Panc1 (cell line): ENCODE measurements around the gene HSPA12A. TPM values are rescaled to one million over a fixed set of nuclear protein-coding genes. Genes with fewer than 3 reads are reported as not detected.

Experiments
- ATAC-seq: fragments of 200-7000 bp; cut with Tn5 transposase; 2 replicates; pipeline ENCODE4 v1.9.1; 2020; ENCODE audit warnings: mild to moderate bottlenecking, moderate library complexity
- BruUV-seq: library from RNA; stranded (reverse); fragments of 400-500 nt; replicated peaks from 2 replicates; lab custom pipeline; 2021; lab: Mats Ljungman, UMichigan
- CTCF ChIA-PET: fragments of 300-600 bp; sonication (Branson Sonifier 250); formaldehyde crosslinking; loops from one replicate; lab custom pipeline; 2022; ENCODE audit warnings: antibody characterized with exemption; lab: Charles Lee
- POLR2A ChIA-PET: fragments of 300-600 bp; sonication (Branson Sonifier 250); formaldehyde crosslinking; loops from one replicate; lab custom pipeline; 2022; ENCODE audit warnings: antibody characterized with exemption; lab: Charles Lee
- DNase-seq: peaks from one replicate; pipeline ENCODE4 v3.0.0-alpha.2; 2010; ENCODE audit warnings: low read depth, low spot score
- H3K27ac ChIP-seq: 2 replicates; pipeline ENCODE4 v1.5.1; 2011; ENCODE audit warnings: mild to moderate bottlenecking, low read length, inconsistent platforms
- H3K27me3 ChIP-seq: fragments of 200-500 bp; sonication (Bioruptor generic); 2 replicates; pipeline ENCODE4 v1.6.0; 2014; ENCODE audit warnings: low read length, inconsistent platforms; ENCODE audit not compliant: control insufficient read depth, insufficient read depth
- H3K36me3 ChIP-seq: fragments of 200-500 bp; sonication (Bioruptor generic); 2 replicates; pipeline ENCODE4 v1.5.1; 2014; ENCODE audit warnings: inconsistent platforms, mild to moderate bottlenecking, low read length, moderate library complexity; ENCODE audit not compliant: control insufficient read depth, insufficient read depth
- H3K4me1 ChIP-seq: 2 replicates; pipeline ENCODE4 v1.5.1; 2011; ENCODE audit warnings: inconsistent platforms, mild to moderate bottlenecking, low read length, moderate library complexity; ENCODE audit not compliant: control insufficient read depth, insufficient read depth
- H3K4me3 ChIP-seq, 2 experiments: 2 replicates each; pipeline ENCODE4 v1.5.1; 2011 to 2012; ENCODE audit warnings: low read depth in 2 of 2, low read length in 2 of 2, mild to moderate bottlenecking in 2 of 2, inconsistent platforms in 1 of 2, moderate library complexity in 1 of 2
- H3K9me3 ChIP-seq: fragments of 200-500 bp; sonication (Bioruptor generic); 2 replicates; pipeline ENCODE4 v1.5.1; 2014; ENCODE audit warnings: low read depth, mild to moderate bottlenecking, inconsistent platforms, low read length, moderate library complexity; ENCODE audit not compliant: control insufficient read depth, insufficient read depth
- CTCF ChIP-seq: fragments of 450-650 bp; IDR thresholded peaks from 2 replicates; pipeline ENCODE4 v1.5.1; 2017; ENCODE audit warnings: mild to moderate bottlenecking
- POLR2AphosphoS5 ChIP-seq: IDR thresholded peaks from 2 replicates; pipeline ENCODE4 v1.6.1; 2012; ENCODE audit warnings: mild to moderate bottlenecking, low read depth, low read length, moderate library complexity
- REST ChIP-seq, 2 experiments: IDR thresholded peaks; 2 replicates each; pipeline ENCODE4 v1.6.1; 2011 to 2012; ENCODE audit warnings: low read depth in 2 of 2, control low read depth in 1 of 2, low read length in 1 of 2, mild to moderate bottlenecking in 1 of 2, moderate library complexity in 1 of 2; ENCODE audit not compliant: insufficient read depth in 1 of 2
- SIN3A ChIP-seq: IDR thresholded peaks from 2 replicates; pipeline ENCODE4 v1.6.1; 2012; ENCODE audit warnings: low read depth, mild to moderate bottlenecking, low read length, moderate library complexity, borderline replicate concordance; ENCODE audit not compliant: insufficient read depth
- TCF7L2 ChIP-seq: IDR thresholded peaks from 2 replicates; pipeline ENCODE4 v1.6.1; 2011; ENCODE audit warnings: mild to moderate bottlenecking, low read depth, low read length, inconsistent platforms
- in situ Hi-C: cut with HindIII; loops from 2 replicates; pipeline ENCODE4 v1.10.0; 2016; ENCODE audit warnings: low sequenced_read_pairs, low pct_unique_long_range_greater_than_20kb
- intact Hi-C: fragments of 100-400 bp; cut with micrococcal nuclease; formaldehyde crosslinking; loops from one replicate; pipeline ENCODE4 v1.10.0; 2022; ENCODE audit not compliant: unreplicated experiment
- total RNA-seq: library from RNA; stranded (reverse); gene quantifications from one replicate; pipeline ENCODE4 v1.2.1, GENCODE V29; 2021; ENCODE audit not compliant: unreplicated experiment

Gene HSPA12A
- total RNA-seq, 1 experiment from 2014 or later = 7.7 TPM

GRCh38 chr10:116679351-116679750, 63.0 kb downstream of the HSPA12A start:
- no peak for TF ChIP-seq CTCF
- no peak for TF ChIP-seq REST (IDR thresholded peaks at IDR 0.05; ENCODE audit: insufficient read depth in 1 of 2, low read depth in 2 of 2, low read length in 1 of 2)
- no peak for TF ChIP-seq SIN3A
- no peak for TF ChIP-seq POLR2AphosphoS5
- TF ChIP-seq TCF7L2 = no peak
- H3K27ac ChIP-seq = no peak overlapping the region
- peaks cover 3% of the 10 kb centered on the region; the same call in 1 of the 2 replicates for H3K4me1 ChIP-seq
- no peaks in the 10 kb centered on the region for H3K9me3 ChIP-seq
- intact Hi-C loops (no loop called here), in situ Hi-C loops (no loop called here)
- no peak for DNase-seq
- H3K36me3 ChIP-seq = no peaks in the 10 kb centered on the region
- ChIA-PET POLR2A (interaction anchor here (0.6 kb wide), 1 partner anchor 133 kb away, joined by 6 read pairs; no protein-coding TSS in a partner anchor), CTCF (no interaction called here)
- ATAC-seq = no peak
- H3K27me3 ChIP-seq = no peaks in the 10 kb centered on the region
- BruUV-seq = no TSS peak
- H3K4me3 ChIP-seq = no peak overlapping the region

- no TSS peak for BruUV-seq
Observed at GRCh38 chr10:116676633-116677032, 65.7 kb downstream of the HSPA12A start.

More at GRCh38 chr10:116676633-116677032, 65.7 kb downstream of the HSPA12A start:
- Histone ChIP-seq H3K9me3 (no peaks in the 10 kb centered on the region), H3K4me3 (no peak overlapping the region), H3K27me3 (no peaks in the 10 kb centered on the region), H3K27ac (no peak overlapping the region), H3K36me3 (no peaks in the 10 kb centered on the region), H3K4me1 (no peaks in the 10 kb centered on the region)
- TF ChIP-seq REST (IDR thresholded peaks at IDR 0.05; ENCODE audit: insufficient read depth in 1 of 2, low read depth in 2 of 2, low read length in 1 of 2) = no peak
- TF ChIP-seq SIN3A = no peak
- TF ChIP-seq POLR2AphosphoS5 = no peak
- TF ChIP-seq CTCF = no peak
- CTCF ChIA-PET = no interaction called here
- intact Hi-C loops (no loop called here), in situ Hi-C loops (no loop called here)
- POLR2A ChIA-PET = no interaction called here
- no peak for ATAC-seq
- DNase-seq = no peak
